DND-41 (cell line): Measurements from ENCODE around the gene CASD1.

Experiments used
- EZH2 ChIP-seq: IDR thresholded peaks from 3 replicates; pipeline ENCODE4 v1.6.1; 2012; ENCODE audit warnings: borderline replicate concordance, low read depth, mild to moderate bottlenecking, moderate library complexity, low read length, inconsistent platforms; ENCODE audit not compliant: severe bottlenecking
- TF ChIP-seq, protein P1 (sequence below): IDR thresholded peaks from 2 replicates; pipeline ENCODE4 v1.5.1; 2012; ENCODE audit warnings: borderline replicate concordance, low read length, moderate library complexity, mild to moderate bottlenecking; ENCODE audit not compliant: poor library complexity, severe bottlenecking; ENCODE audit errors: extremely low read depth

DNA sequence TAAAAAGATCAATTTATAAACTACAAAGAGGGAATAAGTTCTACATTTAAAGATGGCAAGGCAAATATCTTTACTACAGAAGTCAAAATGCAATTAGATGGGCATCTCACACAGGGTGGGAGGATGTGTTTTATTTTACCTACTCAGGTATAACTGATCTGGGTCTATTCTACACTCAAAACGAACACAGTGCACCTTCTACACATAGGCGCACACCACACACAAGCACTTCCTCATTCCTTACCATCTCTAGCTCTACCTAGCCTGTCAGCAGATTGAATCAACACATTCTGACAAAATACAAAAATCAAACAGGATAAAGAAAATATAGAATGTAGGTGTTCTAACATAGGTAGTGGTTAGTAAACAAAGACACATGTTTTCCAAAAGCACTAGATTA, 81.6 kb downstream of the CASD1 start:
- TF ChIP-seq, protein P1, sequence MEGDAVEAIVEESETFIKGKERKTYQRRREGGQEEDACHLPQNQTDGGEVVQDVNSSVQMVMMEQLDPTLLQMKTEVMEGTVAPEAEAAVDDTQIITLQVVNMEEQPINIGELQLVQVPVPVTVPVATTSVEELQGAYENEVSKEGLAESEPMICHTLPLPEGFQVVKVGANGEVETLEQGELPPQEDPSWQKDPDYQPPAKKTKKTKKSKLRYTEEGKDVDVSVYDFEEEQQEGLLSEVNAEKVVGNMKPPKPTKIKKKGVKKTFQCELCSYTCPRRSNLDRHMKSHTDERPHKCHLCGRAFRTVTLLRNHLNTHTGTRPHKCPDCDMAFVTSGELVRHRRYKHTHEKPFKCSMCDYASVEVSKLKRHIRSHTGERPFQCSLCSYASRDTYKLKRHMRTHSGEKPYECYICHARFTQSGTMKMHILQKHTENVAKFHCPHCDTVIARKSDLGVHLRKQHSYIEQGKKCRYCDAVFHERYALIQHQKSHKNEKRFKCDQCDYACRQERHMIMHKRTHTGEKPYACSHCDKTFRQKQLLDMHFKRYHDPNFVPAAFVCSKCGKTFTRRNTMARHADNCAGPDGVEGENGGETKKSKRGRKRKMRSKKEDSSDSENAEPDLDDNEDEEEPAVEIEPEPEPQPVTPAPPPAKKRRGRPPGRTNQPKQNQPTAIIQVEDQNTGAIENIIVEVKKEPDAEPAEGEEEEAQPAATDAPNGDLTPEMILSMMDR = no peak
- no peak for TF ChIP-seq EZH2
